CD4-positive, alpha-beta memory T cell (primary cell): ENCODE results near the gene DOCK1. TPM values are rescaled to one million over a fixed set of nuclear protein-coding genes. Genes with fewer than 3 reads are reported as not detected.

Experiments
- CTCF ChIA-PET: fragments of 350-600 bp; sonication (Branson Sonifier 250); formaldehyde crosslinking; loops from one replicate; lab custom pipeline; 2021; ENCODE audit warnings: inconsistent platforms; ENCODE audit not compliant: partially characterized antibody; lab: Charles Lee
- POLR2A ChIA-PET: fragments of 350-600 bp; sonication (Branson Sonifier 250); formaldehyde crosslinking; loops from one replicate; lab custom pipeline; 2021; ENCODE audit not compliant: partially characterized antibody; lab: Charles Lee
- DNase-seq, 5 donors: peaks; one replicate each; pipeline versions ENCODE4 v3.0.0 to v3.0.0-alpha.2; 2020 to 2022; ENCODE audit warnings: mixed read lengths in 1 of 5
- H3K27ac ChIP-seq: one replicate; pipeline ENCODE4 v1.7.0; 2013; ENCODE audit warnings: low read depth, low read length
- H3K27me3 ChIP-seq: 2 replicates; pipeline ENCODE4 v1.7.0; 2013; ENCODE audit warnings: mild to moderate bottlenecking, low read length, moderate library complexity; ENCODE audit not compliant: insufficient read depth
- H3K36me3 ChIP-seq: 2 replicates; pipeline ENCODE4 v1.7.0; 2013; ENCODE audit warnings: mild to moderate bottlenecking, low read length, moderate library complexity; ENCODE audit not compliant: insufficient read depth
- H3K4me1 ChIP-seq: 2 replicates; pipeline ENCODE4 v1.7.0; 2013; ENCODE audit warnings: mild to moderate bottlenecking, low read length, moderate library complexity; ENCODE audit not compliant: insufficient read depth
- H3K4me3 ChIP-seq, 2 donors: one replicate each; pipeline ENCODE4 v1.7.0; 2013; ENCODE audit warnings: low read length in 2 of 2, mild to moderate bottlenecking in 1 of 2
- H3K9me3 ChIP-seq, 2 donors: one replicate each; pipeline ENCODE4 v1.7.0; 2013; ENCODE audit warnings: low read length in 2 of 2, control low read depth in 1 of 2; ENCODE audit not compliant: control insufficient read depth in 1 of 2
- H3K27ac Mint-ChIP-seq, 7 donors: one replicate each; pipeline ENCODE4 v1.8.0; 2020 to 2021; ENCODE audit warnings: mixed read lengths in 7 of 7, mild to moderate bottlenecking in 6 of 7, inconsistent platforms in 3 of 7, moderate library complexity in 3 of 7
- H3K27me3 Mint-ChIP-seq, 2 donors: one replicate each; pipeline ENCODE4 v1.8.0; 2020 to 2021; ENCODE audit warnings: mixed read lengths in 2 of 2
- H3K36me3 Mint-ChIP-seq, 2 donors: one replicate each; pipeline ENCODE4 v1.8.0; 2020 to 2021; ENCODE audit warnings: mixed read lengths in 2 of 2, inconsistent platforms in 1 of 2, mild to moderate bottlenecking in 1 of 2
- H3K4me1 Mint-ChIP-seq, 4 donors: one replicate each; pipeline ENCODE4 v1.8.0; 2020 to 2021; ENCODE audit warnings: mixed read lengths in 4 of 4, mild to moderate bottlenecking in 1 of 4
- H3K4me3 Mint-ChIP-seq, 8 donors: one replicate each; pipeline ENCODE4 v1.8.0; 2020 to 2021; ENCODE audit warnings: mixed read lengths in 8 of 8, mild to moderate bottlenecking in 7 of 8, moderate library complexity in 6 of 8, inconsistent platforms in 3 of 8
- H3K9me3 Mint-ChIP-seq, 8 donors: one replicate each; pipeline ENCODE4 v1.8.0; 2020 to 2021; ENCODE audit warnings: mixed read lengths in 8 of 8, mild to moderate bottlenecking in 5 of 8, inconsistent platforms in 3 of 8, moderate library complexity in 1 of 8
- intact Hi-C: fragments of 100-400 bp; cut with micrococcal nuclease; formaldehyde crosslinking; loops from one replicate; pipeline ENCODE4 v1.15.1; 2023
- polyA plus RNA-seq, 2 donors: library from polyadenylated mRNA; unstranded; fragments of 300-500 nt; fragmentation: Illumina TruSeq; gene quantifications; one replicate each; pipeline ENCODE4 v1.2.3, GENCODE V29; 2021
- total RNA-seq, 2 experiments: library from RNA; stranded (reverse); gene quantifications; one replicate each; pipeline ENCODE4 v1.2.3, GENCODE V29; 2021

The DOCK1 gene
- total and polyA plus RNA-seq, 4 experiments from 2014 or later, result 0.17 TPM; not detected in 2

DNA sequence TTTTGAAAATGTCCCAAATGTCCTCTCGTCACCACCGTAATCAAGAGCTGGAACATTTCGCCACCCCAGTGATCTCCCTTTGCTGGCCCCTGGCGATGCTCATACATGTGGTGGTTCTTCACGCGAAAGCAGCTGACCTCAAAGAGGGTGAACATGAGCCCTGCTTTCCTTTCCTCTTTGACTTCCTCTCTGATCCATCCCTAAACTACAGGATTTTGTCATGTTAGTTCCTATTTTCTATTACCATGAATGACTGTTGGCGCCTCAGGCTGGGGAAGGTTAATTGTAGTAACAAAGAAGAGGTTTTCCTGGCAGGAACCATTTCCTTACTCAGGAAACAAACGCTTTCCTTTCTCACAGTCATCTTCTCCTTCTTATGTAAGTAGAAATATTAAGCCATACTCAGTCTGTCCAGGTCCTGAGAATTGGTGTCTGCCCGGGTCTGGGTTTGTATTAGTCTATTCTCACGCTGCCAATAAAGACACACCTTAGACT lies 176.7 kb downstream of the DOCK1 start:
- Histone ChIP-seq H3K27me3 (no peaks in the 10 kb centered on the region), H3K4me1 (no peaks in the 10 kb centered on the region), H3K36me3 (no peaks in the 10 kb centered on the region), H3K4me3 (no peak overlapping the region), H3K27ac (no peak overlapping the region), H3K9me3 (no peaks in the 10 kb centered on the region)
- Mint-ChIP-seq H3K27ac (no peak overlapping the region), H3K36me3 (no peaks in the 10 kb centered on the region), H3K27me3 (no peaks in the 10 kb centered on the region), H3K4me3 (no peak overlapping the region), H3K9me3 (peaks cover 0 to 6% (median 1%) of the 10 kb centered on the region in 8 donors), H3K4me1 (no peaks in the 10 kb centered on the region)
- no peak for DNase-seq
- intact Hi-C loops, result no loop called here
- ChIA-PET POLR2A (no interaction called here), CTCF (no interaction called here)

DNA sequence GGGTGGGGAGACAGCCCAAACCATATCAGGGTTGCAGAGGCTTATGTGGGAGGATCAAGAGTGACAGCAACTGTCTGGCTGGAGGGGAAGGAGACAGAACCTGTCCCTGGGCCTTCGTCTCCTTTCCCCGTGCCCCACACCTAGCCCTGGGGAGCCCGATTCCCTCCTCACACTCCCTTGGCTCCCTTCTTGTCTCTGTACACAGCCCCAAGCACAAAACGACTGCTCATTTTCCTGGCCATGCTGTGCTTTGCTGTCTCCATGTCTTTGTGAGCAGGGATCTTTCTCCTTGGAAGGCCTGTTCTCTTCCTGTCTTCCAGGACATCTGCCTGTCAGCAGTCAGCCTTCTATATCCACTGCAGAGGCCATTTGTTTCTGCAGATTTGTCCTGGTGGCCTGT lies 177.4 kb downstream of the DOCK1 start:
- no peaks in the 10 kb centered on the region for H3K9me3 ChIP-seq
- Mint-ChIP-seq H3K4me1 (no peaks in the 10 kb centered on the region), H3K4me3 (no peak overlapping the region), H3K27ac (no peak overlapping the region), H3K36me3 (no peaks in the 10 kb centered on the region), H3K27me3 (no peaks in the 10 kb centered on the region), H3K9me3 (peaks cover 0 to 4% (median 1%) of the 10 kb centered on the region in 8 donors)
- intact Hi-C loops, result no loop called here
- no peak overlapping the region for H3K27ac ChIP-seq
- CTCF ChIA-PET, result no interaction called here
- H3K27me3 ChIP-seq, result no peaks in the 10 kb centered on the region
- no peak for DNase-seq
- no peak overlapping the region for H3K4me3 ChIP-seq
- POLR2A ChIA-PET, result no interaction called here
- H3K36me3 ChIP-seq, result no peaks in the 10 kb centered on the region
- no peaks in the 10 kb centered on the region for H3K4me1 ChIP-seq

DNA sequence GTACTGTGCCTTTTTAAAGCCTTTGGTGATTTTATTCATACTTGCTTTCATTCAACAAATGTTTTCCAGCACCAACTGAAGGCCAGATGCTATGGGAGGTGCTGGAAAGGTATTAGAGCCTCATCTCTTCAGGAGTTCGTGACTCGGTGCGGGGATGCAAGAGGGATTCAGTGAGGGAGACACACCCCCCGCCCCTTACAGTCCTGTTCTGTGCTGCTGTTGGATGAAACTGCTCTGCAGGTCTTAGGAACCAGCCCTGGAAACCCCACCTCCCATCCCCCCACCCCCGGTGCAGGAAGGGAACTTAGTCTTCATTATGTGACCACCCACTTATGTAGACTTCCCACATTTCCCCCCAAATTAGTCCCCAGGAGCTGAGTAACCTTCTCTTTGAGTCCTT lies 180.7 kb downstream of the DOCK1 start:
- Histone ChIP-seq H3K36me3 (no peaks in the 10 kb centered on the region), H3K4me3 (no peak overlapping the region), H3K27ac (no peak overlapping the region), H3K27me3 (no peaks in the 10 kb centered on the region), H3K9me3 (no peaks in the 10 kb centered on the region), H3K4me1 (no peaks in the 10 kb centered on the region)
- H3K27ac Mint-ChIP-seq, result no peak overlapping the region
- intact Hi-C loops, result no loop called here
- H3K4me3 Mint-ChIP-seq, result no peak overlapping the region
- no peaks in the 10 kb centered on the region for H3K4me1 Mint-ChIP-seq
- H3K9me3 Mint-ChIP-seq, result peaks cover 0 to 4% (median 0%) of the 10 kb centered on the region in 8 donors
- H3K36me3 Mint-ChIP-seq, result no peaks in the 10 kb centered on the region
- no peak for DNase-seq
- no peaks in the 10 kb centered on the region for H3K27me3 Mint-ChIP-seq
- POLR2A ChIA-PET, result no interaction called here
- CTCF ChIA-PET, result no interaction called here

DNA sequence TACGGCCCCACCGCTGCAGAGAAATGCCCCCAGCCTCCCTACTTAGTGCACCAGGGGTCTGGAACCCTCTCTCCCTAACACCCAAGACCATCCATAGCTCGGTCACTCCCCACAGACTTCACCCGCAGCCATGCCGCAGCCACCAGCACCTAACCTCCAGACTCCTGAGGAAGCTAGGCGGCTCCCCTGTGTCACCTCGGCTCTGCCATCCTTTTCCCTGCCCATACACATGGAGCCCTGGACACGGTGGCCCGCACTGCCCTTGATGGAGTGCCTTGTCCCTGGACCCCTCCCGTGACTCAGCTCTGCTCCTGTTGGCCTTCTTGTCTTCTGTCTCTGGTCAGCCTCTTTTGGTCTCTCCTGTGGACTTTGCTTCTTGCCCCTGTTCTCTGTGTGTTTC lies 183.7 kb downstream of the DOCK1 start:
- H3K9me3 Mint-ChIP-seq, result peaks cover 0 to 3% (median 0%) of the 10 kb centered on the region in 8 donors
- no peaks in the 10 kb centered on the region for H3K27me3 Mint-ChIP-seq
- Histone ChIP-seq H3K36me3 (no peaks in the 10 kb centered on the region), H3K27ac (no peak overlapping the region), H3K27me3 (no peaks in the 10 kb centered on the region), H3K9me3 (no peaks in the 10 kb centered on the region), H3K4me3 (no peak overlapping the region), H3K4me1 (no peaks in the 10 kb centered on the region)
- POLR2A ChIA-PET, result no interaction called here
- no peaks in the 10 kb centered on the region for H3K36me3 Mint-ChIP-seq
- intact Hi-C loops, result no loop called here
- no peak for DNase-seq
- H3K4me3 Mint-ChIP-seq, result no peak overlapping the region
- CTCF ChIA-PET, result no interaction called here
- no peak overlapping the region for H3K27ac Mint-ChIP-seq
- H3K4me1 Mint-ChIP-seq, result no peaks in the 10 kb centered on the region

DNA sequence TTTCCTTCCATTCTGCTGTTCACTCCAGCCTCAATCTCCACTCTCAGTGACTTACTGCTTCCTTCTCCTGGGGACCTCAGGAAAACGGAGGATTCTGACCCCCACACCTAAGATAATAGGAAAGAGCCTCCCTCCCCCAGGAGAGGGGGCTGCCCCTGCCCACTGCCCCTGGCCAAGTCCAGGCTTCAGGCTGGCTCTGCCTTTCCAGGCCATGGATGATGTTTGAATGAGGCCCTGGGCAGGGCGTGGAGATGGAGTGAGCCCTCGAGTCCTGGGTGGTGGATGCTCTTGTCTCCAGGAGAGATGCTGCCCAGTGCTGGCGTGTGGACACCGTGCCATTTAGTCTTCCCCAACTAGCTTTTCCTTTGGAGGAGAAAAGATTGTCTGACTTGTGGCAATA lies 184.2 kb downstream of the DOCK1 start:
- Mint-ChIP-seq H3K9me3 (peaks cover 0 to 6% (median 0%) of the 10 kb centered on the region in 8 donors), H3K27me3 (no peaks in the 10 kb centered on the region), H3K4me3 (no peak overlapping the region), H3K4me1 (no peaks in the 10 kb centered on the region), H3K36me3 (no peaks in the 10 kb centered on the region), H3K27ac (no peak overlapping the region)
- ChIA-PET POLR2A (no interaction called here), CTCF (no interaction called here)
- no peaks in the 10 kb centered on the region for H3K4me1 ChIP-seq
- no peak for DNase-seq
- no peak overlapping the region for H3K27ac ChIP-seq
- H3K27me3 ChIP-seq, result no peaks in the 10 kb centered on the region
- intact Hi-C loops, result no loop called here
- H3K36me3 ChIP-seq, result no peaks in the 10 kb centered on the region
- H3K9me3 ChIP-seq, result no peaks in the 10 kb centered on the region
- H3K4me3 ChIP-seq, result no peak overlapping the region

DNA sequence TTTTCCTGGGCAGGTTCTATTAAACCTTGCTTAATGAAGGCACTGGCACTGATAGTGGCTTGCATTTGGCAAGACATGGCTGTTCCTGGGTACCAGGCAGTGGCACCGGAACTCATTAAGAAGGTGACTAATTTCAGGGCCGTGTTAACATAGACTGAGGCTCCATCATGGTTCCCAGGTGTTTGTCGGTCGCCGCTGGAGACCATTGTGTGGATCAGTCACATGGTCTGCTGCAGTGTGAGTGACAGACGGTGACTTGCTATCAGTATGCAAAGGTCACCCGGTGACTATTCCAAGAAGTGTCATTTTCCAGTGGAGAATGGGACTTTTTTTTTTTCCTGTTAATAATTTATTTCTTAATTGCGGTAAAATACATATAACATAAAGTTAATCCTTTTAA lies 184.9 kb downstream of the DOCK1 start:
- intact Hi-C loops, result no loop called here
- Mint-ChIP-seq H3K4me3 (no peak overlapping the region), H3K9me3 (peaks cover 0 to 8% (median 0%) of the 10 kb centered on the region in 8 donors), H3K4me1 (no peaks in the 10 kb centered on the region), H3K27ac (no peak overlapping the region), H3K27me3 (no peaks in the 10 kb centered on the region), H3K36me3 (no peaks in the 10 kb centered on the region)
- H3K9me3 ChIP-seq, result no peaks in the 10 kb centered on the region
- H3K4me1 ChIP-seq, result no peaks in the 10 kb centered on the region
- no peak overlapping the region for H3K27ac ChIP-seq
- no peaks in the 10 kb centered on the region for H3K36me3 ChIP-seq
- H3K4me3 ChIP-seq, result no peak overlapping the region
- CTCF ChIA-PET, result no interaction called here
- no peaks in the 10 kb centered on the region for H3K27me3 ChIP-seq
- no peak for DNase-seq
- POLR2A ChIA-PET, result no interaction called here

DNA sequence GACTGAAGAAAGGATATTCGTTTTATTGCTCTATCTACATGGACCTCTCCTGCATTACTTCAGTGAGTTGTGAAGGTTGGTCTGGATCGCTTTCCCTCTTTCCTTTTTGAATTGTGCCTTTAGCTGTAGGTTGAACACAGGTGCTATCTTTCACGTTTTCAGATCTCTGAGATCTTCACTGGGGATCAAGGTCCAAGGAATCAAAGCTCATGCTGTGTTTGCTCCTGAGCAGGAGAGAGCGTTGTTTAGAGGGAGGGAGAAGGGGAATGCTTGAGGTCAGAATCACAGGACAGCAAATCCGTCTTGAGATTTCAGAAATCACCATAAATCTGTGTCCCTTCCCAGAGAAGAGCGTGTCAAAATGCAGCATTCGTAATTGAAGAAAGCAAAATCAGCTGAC lies 186.1 kb downstream of the DOCK1 start:
- Histone ChIP-seq H3K9me3 (no peaks in the 10 kb centered on the region), H3K36me3 (no peaks in the 10 kb centered on the region), H3K4me1 (no peaks in the 10 kb centered on the region), H3K27ac (no peak overlapping the region), H3K4me3 (no peak overlapping the region), H3K27me3 (no peaks in the 10 kb centered on the region)
- no peaks in the 10 kb centered on the region for H3K4me1 Mint-ChIP-seq
- H3K4me3 Mint-ChIP-seq, result no peak overlapping the region
- POLR2A ChIA-PET, result no interaction called here
- intact Hi-C loops, result no loop called here
- H3K27me3 Mint-ChIP-seq, result no peaks in the 10 kb centered on the region
- no peak for DNase-seq
- H3K27ac Mint-ChIP-seq, result no peak overlapping the region
- H3K9me3 Mint-ChIP-seq, result peaks cover 0 to 8% (median 0%) of the 10 kb centered on the region in 8 donors
- CTCF ChIA-PET, result no interaction called here
- H3K36me3 Mint-ChIP-seq, result no peaks in the 10 kb centered on the region

DNA sequence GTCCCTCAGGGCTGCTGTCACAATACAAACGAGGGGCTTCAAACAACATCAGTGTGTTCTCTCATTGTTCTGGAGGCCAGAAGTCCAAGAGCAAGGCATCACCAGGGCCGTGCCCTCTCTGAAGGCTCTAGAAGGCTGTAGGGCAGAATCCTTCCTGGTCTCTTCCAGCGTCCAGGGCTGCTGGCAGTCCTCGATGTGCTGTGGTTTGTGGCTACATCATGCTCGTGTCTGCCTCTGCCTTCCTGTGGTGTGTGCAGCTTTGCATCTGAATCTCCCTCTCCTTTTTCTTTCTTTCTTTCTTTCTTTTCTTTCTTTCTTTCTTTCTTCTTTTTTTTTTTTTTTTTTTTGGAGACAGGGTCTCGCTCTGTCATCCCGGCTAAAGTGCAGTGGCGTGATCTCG lies 187.7 kb downstream of the DOCK1 start:
- Mint-ChIP-seq H3K27ac (no peak overlapping the region), H3K27me3 (no peaks in the 10 kb centered on the region), H3K9me3 (peaks cover 0 to 8% (median 0%) of the 10 kb centered on the region in 8 donors), H3K4me1 (no peaks in the 10 kb centered on the region), H3K36me3 (no peaks in the 10 kb centered on the region), H3K4me3 (no peak overlapping the region)
- no peaks in the 10 kb centered on the region for H3K4me1 ChIP-seq
- intact Hi-C loops, result no loop called here
- no peak overlapping the region for H3K27ac ChIP-seq
- no peaks in the 10 kb centered on the region for H3K27me3 ChIP-seq
- ChIA-PET CTCF (no interaction called here), POLR2A (no interaction called here)
- H3K4me3 ChIP-seq, result no peak overlapping the region
- DNase-seq, result no peak
- H3K36me3 ChIP-seq, result no peaks in the 10 kb centered on the region
- H3K9me3 ChIP-seq, result no peaks in the 10 kb centered on the region
